Activated naive CD4-positive, alpha-beta T cell treated with anti-CD3 and anti-CD28 coated beads, Interleukin-2, amount 50 U/mL, for 24 hours (primary cell): ENCODE data around the gene TACC2.

Experiments
- H3K27ac Mint-ChIP-seq: one replicate; pipeline ENCODE4 v1.8.0; 2021; ENCODE audit warnings: mild to moderate bottlenecking, mixed read lengths
- H3K27me3 Mint-ChIP-seq: one replicate; pipeline ENCODE4 v1.8.0; 2021; ENCODE audit warnings: mixed read lengths
- H3K36me3 Mint-ChIP-seq: one replicate; pipeline ENCODE4 v1.8.0; 2021; ENCODE audit warnings: mixed read lengths
- H3K4me1 Mint-ChIP-seq: one replicate; pipeline ENCODE4 v1.8.0; 2021; ENCODE audit warnings: mixed read lengths
- H3K4me3 Mint-ChIP-seq: one replicate; pipeline ENCODE4 v1.8.0; 2021; ENCODE audit warnings: mild to moderate bottlenecking, mixed read lengths
- H3K9me3 Mint-ChIP-seq: one replicate; pipeline ENCODE4 v1.8.0; 2021; ENCODE audit warnings: mixed read lengths

Gene TACC2

DNA sequence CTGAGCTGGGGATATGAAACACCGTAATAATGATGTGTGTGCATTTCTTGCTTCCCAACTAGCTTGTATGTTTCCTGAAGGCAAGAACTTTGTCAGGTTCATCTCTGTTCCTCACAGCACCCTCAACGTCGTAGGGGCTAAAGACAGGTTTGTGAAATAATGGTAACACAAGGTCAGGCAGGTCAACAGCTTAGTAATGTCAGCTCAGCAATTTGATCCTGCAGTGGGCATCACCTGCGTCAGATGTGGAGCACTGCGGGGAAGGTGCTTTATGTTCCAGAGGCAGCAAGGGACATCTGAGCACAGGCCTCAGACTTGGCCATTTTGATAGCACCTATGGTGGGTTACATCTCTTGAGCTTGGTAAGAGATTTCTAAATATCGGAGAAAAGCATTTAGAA is 230.4 kb downstream of the TACC2 start:
- Mint-ChIP-seq H3K27ac (no peak overlapping the region), H3K27me3 (peaks cover 2% of the 10 kb centered on the region), H3K4me3 (no peak overlapping the region), H3K9me3 (no peaks in the 10 kb centered on the region), H3K36me3 (no peaks in the 10 kb centered on the region), H3K4me1 (no peaks in the 10 kb centered on the region)

DNA sequence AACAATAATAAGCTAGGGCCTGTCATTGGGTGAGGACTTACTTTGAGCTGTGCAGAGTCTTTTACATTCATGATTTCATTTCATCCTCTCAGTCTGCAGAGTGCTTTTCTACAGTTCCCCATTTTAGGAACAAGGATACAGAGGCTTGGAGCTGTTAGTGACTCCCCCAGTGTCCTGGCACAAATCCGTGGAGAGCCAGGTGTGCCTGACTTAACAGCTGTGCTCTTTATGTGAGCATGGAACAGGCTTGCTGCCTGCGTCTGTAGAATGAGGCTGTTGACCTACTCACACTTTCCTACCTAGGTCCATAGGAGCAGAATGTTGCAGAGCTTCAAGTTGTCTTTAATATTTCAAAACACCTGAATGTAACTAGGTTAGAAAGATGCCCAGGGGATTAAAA is 231.8 kb downstream of the TACC2 start:
- Mint-ChIP-seq H3K9me3 (no peaks in the 10 kb centered on the region), H3K36me3 (no peaks in the 10 kb centered on the region), H3K27me3 (no peaks in the 10 kb centered on the region), H3K27ac (no peak overlapping the region), H3K4me1 (no peaks in the 10 kb centered on the region), H3K4me3 (no peak overlapping the region)

DNA sequence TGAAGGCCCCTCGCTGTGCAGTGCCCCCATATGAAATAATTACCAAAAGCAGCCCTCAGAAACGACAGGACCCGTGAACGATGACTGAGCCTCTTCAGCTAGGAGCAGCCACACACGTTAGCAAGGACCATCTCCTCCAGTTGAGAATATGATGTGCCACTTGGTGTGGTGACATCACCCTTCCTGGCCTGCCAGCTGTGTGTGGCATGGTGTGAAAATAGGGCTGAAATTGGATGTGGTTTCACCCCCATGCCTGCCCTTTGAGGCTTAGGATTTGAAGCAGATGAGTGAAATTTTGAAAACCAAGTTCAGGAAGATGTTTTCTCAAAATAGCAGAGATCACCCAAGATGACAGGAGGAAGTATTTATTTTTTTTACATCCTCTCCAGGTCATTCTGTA is 233.0 kb downstream of the TACC2 start:
- Mint-ChIP-seq H3K9me3 (no peaks in the 10 kb centered on the region), H3K4me3 (no peak overlapping the region), H3K36me3 (no peaks in the 10 kb centered on the region), H3K27ac (no peak overlapping the region), H3K4me1 (no peaks in the 10 kb centered on the region), H3K27me3 (peaks cover 6% of the 10 kb centered on the region)

DNA sequence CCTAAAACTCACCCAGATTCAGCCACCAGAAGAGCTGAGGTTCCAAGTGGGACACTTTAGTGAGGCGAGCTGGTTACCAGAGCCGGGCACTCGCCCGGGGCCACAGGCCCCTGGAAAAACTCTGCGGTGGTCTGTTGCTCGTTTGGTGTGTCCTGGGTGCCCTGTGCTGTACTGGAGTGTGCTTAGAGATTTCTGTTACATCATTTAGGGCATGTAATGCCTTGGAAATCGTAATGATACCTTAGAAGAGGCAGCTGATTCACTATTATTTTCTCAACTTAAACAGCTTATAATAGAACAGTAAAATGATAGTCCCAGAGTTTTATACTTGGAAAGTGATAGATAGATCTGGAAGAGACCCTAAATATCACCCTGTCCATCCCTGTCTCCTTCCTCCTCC is 233.7 kb downstream of the TACC2 start:
- Mint-ChIP-seq H3K36me3 (no peaks in the 10 kb centered on the region), H3K4me1 (no peaks in the 10 kb centered on the region), H3K27me3 (peaks cover 6% of the 10 kb centered on the region), H3K9me3 (no peaks in the 10 kb centered on the region), H3K27ac (no peak overlapping the region), H3K4me3 (no peak overlapping the region)

DNA sequence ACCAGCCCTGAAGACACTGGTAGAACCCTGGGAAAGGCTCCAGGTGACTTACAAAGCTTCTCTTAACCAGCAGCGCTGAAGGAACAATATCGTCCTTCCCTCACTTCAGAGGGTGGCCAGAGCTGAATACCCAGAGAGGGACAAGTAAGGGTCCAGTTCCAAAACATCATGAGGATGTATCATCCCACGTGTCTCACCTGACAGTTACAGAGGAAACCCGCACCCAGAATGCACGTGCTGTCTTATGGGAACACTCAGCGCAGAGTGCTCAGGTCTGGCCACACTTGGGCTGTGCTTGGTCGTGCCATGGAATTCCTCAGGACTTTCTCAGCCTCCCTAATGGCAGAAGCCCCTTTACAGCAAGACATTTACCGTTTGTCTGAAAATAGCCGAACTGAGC is 235.2 kb downstream of the TACC2 start:
- Mint-ChIP-seq H3K27ac (no peak overlapping the region), H3K36me3 (no peaks in the 10 kb centered on the region), H3K4me3 (no peak overlapping the region), H3K9me3 (no peaks in the 10 kb centered on the region), H3K27me3 (peaks cover 8% of the 10 kb centered on the region), H3K4me1 (no peaks in the 10 kb centered on the region)

DNA sequence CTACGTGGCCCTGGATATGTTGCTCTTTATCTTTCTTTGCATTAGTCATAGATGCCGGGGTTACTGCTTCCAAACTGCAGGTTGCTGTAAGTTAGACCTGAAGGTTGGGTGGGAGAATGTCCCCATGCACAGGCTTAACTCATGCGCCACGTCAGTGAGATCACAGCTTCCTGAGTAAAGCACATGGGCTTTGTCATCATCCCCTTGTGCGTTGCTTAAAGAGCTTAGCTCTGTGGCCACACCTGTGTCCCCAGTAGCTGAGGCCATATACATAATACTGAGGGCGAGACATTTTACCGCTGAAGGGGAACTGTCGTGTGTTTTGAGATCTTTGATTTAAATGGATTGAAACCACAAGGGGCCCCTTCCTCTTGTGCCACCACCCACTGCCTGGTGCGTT is 236.4 kb downstream of the TACC2 start:
- Mint-ChIP-seq H3K9me3 (no peaks in the 10 kb centered on the region), H3K4me3 (no peak overlapping the region), H3K27ac (no peak overlapping the region), H3K4me1 (no peaks in the 10 kb centered on the region), H3K36me3 (no peaks in the 10 kb centered on the region), H3K27me3 (peaks cover 8% of the 10 kb centered on the region)

DNA sequence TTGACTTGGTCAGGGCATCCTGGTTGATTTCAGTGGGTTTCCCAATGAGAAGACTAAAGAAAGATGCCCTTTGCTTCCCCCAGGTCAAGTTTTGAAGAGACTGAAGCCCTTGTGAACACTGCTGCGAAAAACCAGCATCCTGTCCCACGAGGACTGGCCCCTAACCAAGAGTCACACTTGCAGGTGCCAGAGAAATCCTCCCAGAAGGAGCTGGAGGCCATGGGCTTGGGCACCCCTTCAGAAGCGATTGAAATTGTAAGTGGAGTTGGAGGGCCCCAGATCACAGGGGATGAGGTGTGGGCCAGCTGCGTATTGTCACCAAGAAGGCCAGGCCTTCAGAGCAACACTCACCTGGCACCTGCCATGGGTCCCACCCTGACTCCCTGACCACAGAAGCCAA is 238.8 kb downstream of the TACC2 start:
- Mint-ChIP-seq H3K4me1 (no peaks in the 10 kb centered on the region), H3K27me3 (peaks cover 8% of the 10 kb centered on the region), H3K4me3 (no peak overlapping the region), H3K36me3 (no peaks in the 10 kb centered on the region), H3K9me3 (no peaks in the 10 kb centered on the region), H3K27ac (no peak overlapping the region)

DNA sequence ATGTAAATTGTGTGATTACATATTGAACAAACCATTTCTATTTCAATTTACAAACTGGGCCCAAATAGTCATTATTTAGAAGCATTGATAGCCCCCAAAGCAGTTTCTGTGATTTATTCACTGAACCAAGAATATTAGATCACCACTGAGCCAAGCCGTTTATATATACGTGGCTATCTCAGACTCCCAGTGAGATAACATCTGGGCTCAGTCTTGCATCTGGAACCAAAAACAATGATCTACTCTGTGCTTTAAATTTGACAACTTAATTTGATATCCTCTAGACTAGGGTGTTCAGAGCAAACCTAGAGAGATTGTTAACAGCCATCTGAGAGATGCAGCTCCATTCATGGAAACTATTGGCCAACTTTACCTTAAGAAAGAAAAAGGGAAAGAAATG is 240.7 kb downstream of the TACC2 start:
- Mint-ChIP-seq H3K36me3 (no peaks in the 10 kb centered on the region), H3K27me3 (peaks cover 8% of the 10 kb centered on the region), H3K27ac (no peak overlapping the region), H3K4me3 (no peak overlapping the region), H3K4me1 (no peaks in the 10 kb centered on the region), H3K9me3 (no peaks in the 10 kb centered on the region)

DNA sequence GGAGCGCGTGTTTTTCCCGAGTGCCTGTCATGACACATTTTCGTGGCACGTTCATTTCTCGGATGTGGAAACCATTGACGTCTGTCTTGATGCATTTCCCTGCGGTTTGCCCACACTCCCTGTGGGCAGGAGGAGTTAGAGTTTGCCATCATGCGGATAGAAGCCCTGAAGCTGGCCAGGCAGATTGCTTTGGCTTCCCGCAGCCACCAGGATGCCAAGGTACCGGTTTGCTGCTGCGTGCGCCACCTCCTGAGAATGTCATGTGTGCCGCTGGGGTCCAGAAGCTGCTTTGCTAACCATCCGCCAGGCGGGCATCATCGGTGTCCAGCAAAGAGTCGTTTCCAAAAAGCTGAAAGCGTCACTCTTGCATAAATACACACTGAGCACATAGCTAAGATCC is 241.3 kb downstream of the TACC2 start:
- Mint-ChIP-seq H3K27me3 (peaks cover 8% of the 10 kb centered on the region), H3K27ac (no peak overlapping the region)

DNA sequence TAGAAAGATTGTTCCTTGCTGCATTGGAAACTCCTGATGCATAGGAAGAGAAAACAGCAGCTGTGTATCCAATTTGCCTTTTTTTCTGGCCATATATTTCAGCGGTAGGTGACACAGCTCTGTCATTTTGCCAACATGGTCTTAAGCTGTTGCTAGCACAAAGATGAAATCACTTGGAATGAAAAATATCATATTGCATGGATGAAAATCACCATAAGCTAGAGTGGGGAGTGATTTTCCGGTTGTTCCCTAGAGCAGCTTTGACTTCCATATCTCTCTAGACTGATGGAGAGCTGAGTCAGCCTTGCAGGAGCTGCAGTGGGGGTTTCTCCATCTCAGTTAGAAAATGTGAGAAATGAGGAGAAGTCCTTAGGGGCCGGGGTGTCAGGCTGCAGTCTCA is 243.8 kb downstream of the TACC2 start:
- H3K27ac Mint-ChIP-seq = no peak overlapping the region
- H3K9me3 Mint-ChIP-seq = no peaks in the 10 kb centered on the region
- no peaks in the 10 kb centered on the region for H3K36me3 Mint-ChIP-seq
- peaks cover under 1% of the 10 kb centered on the region for H3K27me3 Mint-ChIP-seq
- H3K4me3 Mint-ChIP-seq = no peak overlapping the region
- H3K4me1 Mint-ChIP-seq = no peaks in the 10 kb centered on the region

More for the DNA sequence above, 241.3 kb downstream of the TACC2 start:
- H3K36me3 Mint-ChIP-seq = no peaks in the 10 kb centered on the region
- no peaks in the 10 kb centered on the region for H3K9me3 Mint-ChIP-seq
- no peaks in the 10 kb centered on the region for H3K4me1 Mint-ChIP-seq
- H3K4me3 Mint-ChIP-seq = no peak overlapping the region

DNA sequence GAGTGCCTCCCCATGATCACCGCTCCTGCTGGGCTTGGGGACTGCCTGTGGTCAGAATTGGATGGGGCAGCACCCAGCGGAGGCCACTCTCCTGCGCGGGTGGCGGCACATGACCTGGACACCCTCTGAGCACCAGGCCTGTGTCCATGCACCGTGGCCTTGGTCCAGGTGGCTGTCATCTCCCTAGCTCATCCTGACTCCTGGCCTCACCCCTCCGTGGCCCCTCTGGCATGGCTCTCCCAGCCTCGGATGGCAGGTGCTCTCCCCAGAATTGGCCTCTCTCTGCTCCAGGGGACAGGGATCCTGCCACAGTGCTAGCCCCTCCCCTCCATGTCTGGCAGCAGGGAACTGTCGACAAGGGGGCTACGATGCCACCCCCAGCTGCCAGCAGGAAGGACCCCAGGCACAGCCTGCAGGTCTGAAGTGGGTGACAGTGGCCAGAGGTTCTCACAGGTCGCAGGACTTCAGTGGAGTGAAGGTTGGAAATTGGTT is 244.9 kb downstream of the TACC2 start:
- Mint-ChIP-seq H3K36me3 (no peaks in the 10 kb centered on the region), H3K4me1 (no peaks in the 10 kb centered on the region), H3K27me3 (no peaks in the 10 kb centered on the region)

DNA sequence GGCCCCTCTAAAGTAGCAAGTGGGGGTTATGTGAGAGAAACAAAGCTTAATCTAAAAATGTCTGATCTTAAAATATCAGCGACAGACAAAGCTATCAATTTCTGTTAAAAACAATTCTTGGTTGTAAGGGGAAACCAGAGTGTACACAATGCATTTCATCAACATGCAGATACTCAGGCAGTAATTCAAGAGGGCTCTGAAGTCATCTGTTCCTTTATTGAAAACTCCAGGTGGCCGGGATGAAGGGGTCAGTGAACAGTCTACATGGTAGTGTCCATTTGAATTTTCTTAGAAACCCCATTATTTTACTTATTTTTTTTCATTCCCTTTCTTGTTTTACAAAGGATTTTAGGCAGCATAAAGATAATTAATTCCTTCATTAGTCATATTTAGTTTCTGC is 245.5 kb downstream of the TACC2 start:
- Mint-ChIP-seq H3K27ac (no peak overlapping the region), H3K27me3 (no peaks in the 10 kb centered on the region), H3K9me3 (no peaks in the 10 kb centered on the region), H3K36me3 (no peaks in the 10 kb centered on the region), H3K4me3 (no peak overlapping the region), H3K4me1 (no peaks in the 10 kb centered on the region)

More for the DNA sequence above, 244.9 kb downstream of the TACC2 start:
- Mint-ChIP-seq H3K4me3 (no peak overlapping the region), H3K27ac (no peak overlapping the region), H3K9me3 (no peaks in the 10 kb centered on the region)

DNA sequence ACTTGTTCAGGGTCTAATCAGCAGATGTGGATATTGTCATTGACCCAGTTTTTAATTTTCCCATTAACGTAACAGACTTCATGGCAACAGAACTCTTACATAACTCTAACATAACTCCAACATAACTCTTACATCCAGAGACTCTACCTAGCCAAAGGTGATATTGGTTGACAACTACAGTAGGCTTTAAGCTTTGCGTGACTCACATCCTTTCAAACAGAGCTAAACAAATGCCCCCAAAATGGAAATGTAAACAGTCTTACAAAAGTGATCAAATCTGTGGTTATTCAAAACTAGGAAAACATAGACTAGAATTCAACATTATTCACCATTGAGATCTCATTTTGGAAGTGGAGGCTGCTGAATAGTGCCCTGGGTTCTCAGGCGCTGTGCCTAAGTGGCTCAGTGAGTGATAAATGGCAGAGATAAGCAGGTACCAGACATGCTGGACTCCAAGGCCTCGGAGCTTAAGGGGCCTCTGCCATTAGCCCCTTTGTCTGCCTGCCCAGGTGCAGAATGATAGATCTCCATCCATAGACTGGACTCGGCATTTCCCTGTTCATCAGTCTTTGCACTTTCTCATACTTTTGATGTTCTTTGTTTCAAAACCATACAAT is 247.8 kb downstream of the TACC2 start:
- no peaks in the 10 kb centered on the region for H3K36me3 Mint-ChIP-seq
- no peaks in the 10 kb centered on the region for H3K4me1 Mint-ChIP-seq
- no peaks in the 10 kb centered on the region for H3K9me3 Mint-ChIP-seq
- no peak overlapping the region for H3K4me3 Mint-ChIP-seq
- no peak overlapping the region for H3K27ac Mint-ChIP-seq
- H3K27me3 Mint-ChIP-seq = no peaks in the 10 kb centered on the region

DNA sequence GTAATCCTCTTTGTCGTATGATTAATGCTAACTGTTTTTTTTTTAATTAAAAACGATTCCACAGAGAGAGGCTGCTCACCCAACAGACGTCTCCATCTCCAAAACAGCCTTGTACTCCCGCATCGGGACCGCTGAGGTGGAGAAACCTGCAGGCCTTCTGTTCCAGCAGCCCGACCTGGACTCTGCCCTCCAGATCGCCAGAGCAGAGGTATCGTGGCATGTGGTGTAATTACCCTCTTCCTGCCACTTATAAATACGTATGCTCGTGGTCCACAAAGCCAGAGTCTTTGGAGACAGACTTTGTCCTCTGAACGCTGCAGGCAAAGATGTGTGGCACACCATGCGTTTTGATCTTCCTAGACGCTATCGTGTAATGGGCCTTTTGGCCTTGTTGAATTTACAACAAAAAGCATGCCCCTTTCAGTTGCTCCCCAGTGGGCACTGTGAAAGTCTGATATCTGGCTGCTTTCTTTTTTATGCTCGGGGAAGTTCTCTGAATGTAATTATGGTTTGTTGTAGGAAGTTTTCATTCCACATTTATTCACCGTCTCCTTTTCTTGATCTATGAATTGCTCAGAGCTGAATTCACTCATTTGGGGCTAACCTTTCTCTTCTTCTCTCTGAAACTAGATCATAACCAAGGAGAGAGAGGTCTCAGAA is 248.5 kb downstream of the TACC2 start:
- no peaks in the 10 kb centered on the region for H3K4me1 Mint-ChIP-seq
- no peak overlapping the region for H3K27ac Mint-ChIP-seq
- H3K4me3 Mint-ChIP-seq = no peak overlapping the region
- no peaks in the 10 kb centered on the region for H3K9me3 Mint-ChIP-seq
- H3K27me3 Mint-ChIP-seq = no peaks in the 10 kb centered on the region
- H3K36me3 Mint-ChIP-seq = no peaks in the 10 kb centered on the region

DNA sequence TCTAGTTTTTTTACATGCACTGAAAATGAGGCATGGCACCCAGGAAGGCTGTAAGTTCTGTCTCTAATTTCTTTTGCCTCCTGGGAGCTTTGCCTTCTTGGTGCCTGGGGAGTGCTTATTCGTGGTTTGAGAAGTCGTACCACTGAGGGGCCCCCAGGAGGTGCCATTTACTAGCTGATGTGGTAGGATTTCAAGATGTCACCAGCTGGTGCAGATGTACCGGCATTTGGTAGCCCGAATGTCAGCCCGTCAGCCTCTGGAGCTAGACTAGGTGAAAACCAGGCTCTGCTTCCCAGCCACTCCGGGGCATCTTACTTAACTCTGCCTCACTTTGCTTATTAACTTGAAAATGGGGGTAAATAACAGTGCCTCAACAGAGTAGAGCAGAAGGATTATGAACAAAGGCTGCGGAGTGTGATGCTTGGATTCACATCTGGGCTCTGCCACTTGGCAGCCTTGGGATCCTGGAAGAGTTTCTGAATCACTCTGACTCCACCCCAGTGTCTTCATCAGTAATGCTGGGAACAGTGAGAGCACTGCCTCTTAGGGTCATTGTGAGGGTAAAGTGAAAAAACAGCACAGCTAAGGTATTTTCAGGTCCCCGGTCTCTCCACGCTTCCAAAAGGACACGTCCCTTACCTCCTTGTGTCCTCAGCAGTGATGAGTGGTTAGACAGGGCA is 250.8 kb downstream of the TACC2 start:
- H3K27ac Mint-ChIP-seq = no peak overlapping the region
- no peaks in the 10 kb centered on the region for H3K4me1 Mint-ChIP-seq
- H3K9me3 Mint-ChIP-seq = no peaks in the 10 kb centered on the region
- H3K36me3 Mint-ChIP-seq = no peaks in the 10 kb centered on the region
- H3K4me3 Mint-ChIP-seq = no peak overlapping the region
- H3K27me3 Mint-ChIP-seq = no peaks in the 10 kb centered on the region

DNA sequence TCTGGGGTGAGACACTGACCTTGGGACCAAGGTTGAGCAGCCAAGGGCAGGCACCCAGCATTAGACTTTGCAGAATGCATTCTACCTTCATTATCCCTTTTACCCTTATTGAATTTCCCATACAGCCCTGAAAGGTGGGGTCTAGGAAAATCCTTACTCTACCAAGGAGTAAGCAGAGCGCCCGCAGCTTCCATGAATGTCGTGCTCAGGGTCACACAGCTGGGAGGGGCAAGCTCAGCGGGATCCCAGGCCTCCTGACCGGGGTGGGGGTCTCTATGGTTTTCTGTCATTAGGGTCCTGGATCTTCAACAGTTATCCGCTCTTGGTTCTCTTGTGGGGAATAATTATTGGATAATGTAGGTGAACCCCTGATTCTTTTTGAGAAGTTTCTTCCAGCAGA is 251.4 kb downstream of the TACC2 start:
- Mint-ChIP-seq H3K27me3 (no peaks in the 10 kb centered on the region), H3K36me3 (no peaks in the 10 kb centered on the region), H3K4me3 (no peak overlapping the region), H3K4me1 (no peaks in the 10 kb centered on the region), H3K9me3 (no peaks in the 10 kb centered on the region), H3K27ac (no peak overlapping the region)
